Common myeloid progenitor, CD34-positive (primary cell): ENCODE results near the gene CRYZL1.

Experiments used
- CTCF ChIA-PET: fragments of 350-600 bp; sonication (Branson Sonifier 250); formaldehyde crosslinking; loops from one replicate; lab custom pipeline; 2021; ENCODE audit warnings: antibody characterized with exemption; lab: Charles Lee
- POLR2A ChIA-PET: fragments of 350-600 bp; sonication (Branson Sonifier 250); formaldehyde crosslinking; loops from one replicate; lab custom pipeline; 2021; ENCODE audit warnings: antibody characterized with exemption; lab: Charles Lee
- DNase-seq, 3 donors: peaks; one replicate each; pipeline versions ENCODE4 v3.0.0 to v3.0.0-alpha.2; 2013
- H3K27ac ChIP-seq, 2 experiments: 1 replicate in 1 of 2; 2 replicates in 1 of 2; pipeline ENCODE4 v1.7.0; 2013; ENCODE audit warnings: inconsistent platforms in 2 of 2, low read length in 2 of 2, mild to moderate bottlenecking in 2 of 2, low read depth in 1 of 2, moderate library complexity in 1 of 2; ENCODE audit not compliant: severe bottlenecking in 2 of 2, insufficient read depth in 1 of 2, poor library complexity in 1 of 2
- H3K27me3 ChIP-seq, 5 experiments: replicated peaks in 2 of 5; 1 replicate in 3 of 5; 2 replicates in 2 of 5; pipeline versions ENCODE4 v1.6.1 to v1.7.0; 2013; ENCODE audit warnings: low read length in 4 of 5, mild to moderate bottlenecking in 2 of 5, moderate library complexity in 2 of 5, inconsistent platforms in 1 of 5; ENCODE audit not compliant: insufficient read depth in 5 of 5, control insufficient read depth in 4 of 5
- H3K36me3 ChIP-seq, 4 experiments: 1 replicate in 2 of 4; 2 replicates in 2 of 4; pipeline versions ENCODE4 v1.6.1 to v1.7.0; 2013; ENCODE audit warnings: low read length in 3 of 4, control low read depth in 1 of 4, mild to moderate bottlenecking in 1 of 4; ENCODE audit not compliant: control insufficient read depth in 4 of 4, insufficient read depth in 4 of 4
- H3K4me1 ChIP-seq, 4 experiments: 1 replicate in 3 of 4; 2 replicates in 1 of 4; pipeline versions ENCODE4 v1.6.1 to v1.7.1; 2013; ENCODE audit warnings: low read length in 3 of 4, mild to moderate bottlenecking in 3 of 4, control low read depth in 1 of 4, inconsistent platforms in 1 of 4, moderate library complexity in 1 of 4; ENCODE audit not compliant: control insufficient read depth in 4 of 4, insufficient read depth in 4 of 4; ENCODE audit errors: control extremely low read depth in 1 of 4
- H3K4me3 ChIP-seq, 7 experiments: 1 replicate in 4 of 7; 2 replicates in 3 of 7; pipeline versions ENCODE4 v1.5.1 to v1.7.0; 2013; ENCODE audit warnings: mild to moderate bottlenecking in 7 of 7, low read length in 6 of 7, moderate library complexity in 6 of 7, inconsistent platforms in 2 of 7, low read depth in 2 of 7, control low read depth in 1 of 7; ENCODE audit not compliant: insufficient read depth in 4 of 7, control insufficient read depth in 1 of 7; ENCODE audit errors: extremely low read depth in 1 of 7
- H3K9me3 ChIP-seq, 5 experiments: 1 replicate in 4 of 5; 2 replicates in 1 of 5; pipeline versions ENCODE4 v1.6.1 to v1.7.1; 2013; ENCODE audit warnings: low read length in 4 of 5, mild to moderate bottlenecking in 2 of 5, inconsistent platforms in 1 of 5, low read depth in 1 of 5, moderate library complexity in 1 of 5; ENCODE audit not compliant: control insufficient read depth in 4 of 5, insufficient read depth in 2 of 5; ENCODE audit errors: control extremely low read depth in 1 of 5
- WGBS: methylation state at CpG from one replicate; pipeline ENCODE4 v1.1.5; 2013; ENCODE audit not compliant: insufficient coverage; 5-methylcytosine and 5-hydroxymethylcytosine counted together

The CRYZL1 gene

GRCh38 chr21:33568448-33568847, 73.1 kb downstream of the CRYZL1 start:
- DNase-seq: no peak
- no peak overlapping the region for H3K4me3 ChIP-seq
- POLR2A ChIA-PET: no interaction called here
- WGBS: 100% methylated on average over 1 of the region's 2 CpGs
- no peaks in the 10 kb centered on the region for H3K9me3 ChIP-seq
- no peaks in the 10 kb centered on the region for H3K4me1 ChIP-seq
- H3K27ac ChIP-seq: no peak overlapping the region
- H3K27me3 ChIP-seq: no peaks in the 10 kb centered on the region
- CTCF ChIA-PET: interaction anchor here (1.4 kb wide), 1 partner anchor 12 kb away, joined by 6 read pairs; no protein-coding TSS in a partner anchor
- H3K36me3 ChIP-seq: peaks cover 22 to 67% (median 42%) of the 10 kb centered on the region in 4 experiments

GRCh38 chr21:33567914-33568313, 73.6 kb downstream of the CRYZL1 start:
- Histone ChIP-seq H3K27ac (no peak overlapping the region), H3K4me1 (no peaks in the 10 kb centered on the region), H3K27me3 (no peaks in the 10 kb centered on the region), H3K36me3 (peaks cover 22 to 65% (median 41%) of the 10 kb centered on the region in 4 experiments), H3K4me3 (no peak overlapping the region), H3K9me3 (no peaks in the 10 kb centered on the region)
- 98% methylated on average over 5 of the region's 6 CpGs for WGBS
- POLR2A ChIA-PET: no interaction called here
- no peak for DNase-seq
- CTCF ChIA-PET: interaction anchor here (1.4 kb wide), 1 partner anchor 11 kb away, joined by 6 read pairs; no protein-coding TSS in a partner anchor

GRCh38 chr21:33566514-33566913, 75.0 kb downstream of the CRYZL1 start:
- Histone ChIP-seq H3K27me3 (no peaks in the 10 kb centered on the region), H3K27ac (no peak overlapping the region), H3K9me3 (no peaks in the 10 kb centered on the region), H3K4me3 (no peak overlapping the region), H3K36me3 (peaks cover 16 to 64% (median 40%) of the 10 kb centered on the region in 4 experiments), H3K4me1 (no peaks in the 10 kb centered on the region)
- WGBS: 100% methylated on average over 1 of the region's 2 CpGs
- no peak for DNase-seq
- ChIA-PET POLR2A (interaction anchor here (0.6 kb wide), 1 partner anchor 21 kb away, joined by 4 read pairs; no protein-coding TSS in a partner anchor), CTCF (interaction anchor here (1.0 to 1.6 kb wide), 2 partner anchors 9 to 12 kb away, joined by 3 to 4 read pairs; no protein-coding TSS in a partner anchor)

DNA sequence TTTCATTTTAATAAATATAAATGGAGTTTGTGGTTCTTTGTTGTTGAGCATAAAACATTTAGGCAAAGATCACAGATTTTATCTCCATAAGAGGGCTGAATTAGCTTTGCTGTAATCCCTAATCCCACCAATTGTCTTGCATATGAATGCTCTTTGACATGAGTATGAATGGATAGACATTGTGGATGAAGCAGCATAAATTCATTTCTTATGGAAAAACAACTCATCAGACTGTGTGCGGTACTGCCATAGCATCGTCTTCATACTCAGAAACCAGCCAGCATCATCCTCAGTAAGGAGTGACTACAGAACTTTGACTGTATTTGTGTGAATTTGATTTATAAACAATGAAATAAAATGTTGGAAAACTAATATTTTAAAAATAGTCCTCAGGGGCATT, 79.2 kb downstream of the CRYZL1 start:
- ChIA-PET CTCF (interaction anchor here (1.5 kb wide), 1 partner anchor 20 kb away, joined by 3 read pairs; no protein-coding TSS in a partner anchor), POLR2A (no interaction called here)
- H3K4me1 ChIP-seq: no peaks in the 10 kb centered on the region
- no peak overlapping the region for H3K4me3 ChIP-seq
- no peaks in the 10 kb centered on the region for H3K9me3 ChIP-seq
- H3K27me3 ChIP-seq: no peaks in the 10 kb centered on the region
- 100% methylated on average over 1 of the region's 2 CpGs for WGBS
- DNase-seq: no peak
- no peak overlapping the region for H3K27ac ChIP-seq
- H3K36me3 ChIP-seq: peaks cover 18 to 72% (median 53%) of the 10 kb centered on the region in 4 experiments

GRCh38 chr21:33561373-33561772, 80.2 kb downstream of the CRYZL1 start:
- Histone ChIP-seq H3K4me3 (no peak overlapping the region), H3K36me3 (peaks cover 20 to 76% (median 55%) of the 10 kb centered on the region in 4 experiments), H3K27me3 (no peaks in the 10 kb centered on the region), H3K27ac (no peak overlapping the region), H3K9me3 (no peaks in the 10 kb centered on the region), H3K4me1 (no peaks in the 10 kb centered on the region)
- CTCF ChIA-PET: no interaction called here
- POLR2A ChIA-PET: no interaction called here
- no peak for DNase-seq
- 100% methylated on average over 1 of the region's 2 CpGs for WGBS

DNA sequence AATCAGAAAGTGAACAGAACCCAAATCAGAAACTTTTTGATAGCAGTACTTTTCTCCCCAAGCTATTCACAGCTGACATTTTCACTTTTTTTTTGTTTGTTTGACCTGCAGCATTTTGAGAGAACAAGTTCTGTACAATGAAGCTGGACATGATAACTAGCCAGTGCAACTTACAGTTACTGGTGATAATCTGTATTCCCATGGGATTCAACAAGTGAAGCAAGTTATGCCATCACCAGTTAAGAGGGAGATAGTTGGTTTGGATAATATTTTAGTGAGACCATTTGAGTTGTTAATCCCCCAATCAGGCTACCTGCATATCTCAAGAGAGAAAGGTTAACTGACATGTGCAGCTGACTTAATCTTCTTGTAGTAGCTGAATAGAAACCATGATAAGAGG, 80.6 kb downstream of the CRYZL1 start:
- Histone ChIP-seq H3K27ac (no peak overlapping the region), H3K4me3 (no peak overlapping the region), H3K36me3 (peaks cover 20 to 79% (median 58%) of the 10 kb centered on the region in 4 experiments), H3K9me3 (no peaks in the 10 kb centered on the region), H3K27me3 (no peaks in the 10 kb centered on the region), H3K4me1 (no peaks in the 10 kb centered on the region)
- ChIA-PET CTCF (interaction anchor here (4.5 kb wide), 1 partner anchor 16 kb away, joined by 16 read pairs; no protein-coding TSS in a partner anchor), POLR2A (no interaction called here)
- no peak for DNase-seq

DNA sequence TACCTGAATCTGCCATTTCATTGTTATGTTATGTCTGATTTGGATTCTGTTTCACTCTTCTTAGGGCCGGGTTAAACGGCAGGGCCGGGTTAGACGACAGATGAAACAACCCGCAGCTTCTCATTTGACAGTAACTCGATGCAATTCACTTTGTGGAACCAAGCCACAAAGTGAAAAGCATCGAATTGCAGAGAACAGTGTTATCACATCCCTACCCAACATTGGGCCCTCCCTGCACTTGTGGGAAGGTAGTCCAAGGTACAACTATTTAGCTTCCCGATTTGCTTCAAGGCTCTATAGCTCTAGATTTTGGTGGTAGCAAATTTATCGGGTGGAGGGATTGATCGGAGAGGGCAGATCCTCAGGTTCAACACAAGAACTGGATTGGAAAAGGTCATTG, 81.7 kb downstream of the CRYZL1 start:
- no peaks in the 10 kb centered on the region for H3K9me3 ChIP-seq
- WGBS: 97% methylated on average over 9 of the region's 10 CpGs
- no peak overlapping the region for H3K27ac ChIP-seq
- no peak for DNase-seq
- H3K27me3 ChIP-seq: no peaks in the 10 kb centered on the region
- no peaks in the 10 kb centered on the region for H3K4me1 ChIP-seq
- peaks cover 20 to 82% (median 61%) of the 10 kb centered on the region in 4 experiments for H3K36me3 ChIP-seq
- H3K4me3 ChIP-seq: no peak overlapping the region
- ChIA-PET CTCF (interaction anchor here (1.0 to 4.5 kb wide), 2 partner anchors 14 to 15 kb away, joined by 3 to 16 read pairs; no protein-coding TSS in a partner anchor), POLR2A (no interaction called here)
